H1 (cell line): Measurements from ENCODE around the gene TMEM52B. TPM values are rescaled to one million over a fixed set of nuclear protein-coding genes. Genes with fewer than 3 reads are reported as not detected.

Experiments
- CBX5 ChIP-seq: fragments of 300-800, 300-1000 bp; sonication (generic); IDR thresholded peaks from 2 replicates; pipeline ENCODE4 v1.7.1; 2016; ENCODE audit warnings: antibody characterized with exemption, low read length, low read depth
- HDAC6 ChIP-seq: IDR thresholded peaks from one replicate; pipeline ENCODE4 v1.7.1; 2012; ENCODE audit warnings: low read depth, mild to moderate bottlenecking, inconsistent platforms, low read length, moderate library complexity
- RXRA ChIP-seq: IDR thresholded peaks from 2 replicates; pipeline ENCODE4 v1.6.1; 2011; ENCODE audit warnings: low read depth, mild to moderate bottlenecking, low read length, moderate library complexity; ENCODE audit not compliant: insufficient read depth
- SP4 ChIP-seq: IDR thresholded peaks from 2 replicates; pipeline ENCODE4 v1.6.1; 2012; ENCODE audit warnings: low read length, inconsistent platforms
- TBP ChIP-seq: IDR thresholded peaks from 2 replicates; pipeline ENCODE4 v1.6.1; 2011; ENCODE audit warnings: low read depth, low read length, improper control_type of control experiment
- polyA plus RNA-seq, 7 experiments: library from polyadenylated mRNA; depleted of rRNA in 3 of 7; stranded (reverse) in 5 of 7; unstranded in 2 of 7; fragments of >200 nt in 5 of 7; fragments of 200-250 nt in 2 of 7; gene quantifications; 1 replicate in 5 of 7; 2 replicates in 1 of 7; 4 replicates in 1 of 7; pipeline versions ENCODE4 v1.2.1 to v1.2.3, GENCODE V29; 2011 to 2013; ENCODE audit warnings: missing spikeins in 2 of 7, mixed read lengths in 2 of 7
- total RNA-seq: library from RNA; stranded (reverse); fragmentation: NEBNext Ultra II Directional; extraction: Animal tissue kit (Norgen Biotek cat#: 25700); gene quantifications from 2 replicates; pipeline ENCODE4 v1.2.1, GENCODE V29; 2021
- TF ChIP-seq, protein P1 (sequence below): IDR thresholded peaks from 2 replicates; pipeline ENCODE4 v1.6.1; 2011; ENCODE audit warnings: low read length, improper control_type of control experiment

Gene TMEM52B
- total and polyA plus RNA-seq, 2 of the 8 experiments (the other 6 are each of a cell fraction or from before 2014, with no cell fraction given), result not detected

- no peak for TF ChIP-seq RXRA
- no peak for TF ChIP-seq CBX5
- TF ChIP-seq TBP, result no peak
- TF ChIP-seq HDAC6, result no peak
- no peak for TF ChIP-seq SP4
- TF ChIP-seq, protein P1, sequence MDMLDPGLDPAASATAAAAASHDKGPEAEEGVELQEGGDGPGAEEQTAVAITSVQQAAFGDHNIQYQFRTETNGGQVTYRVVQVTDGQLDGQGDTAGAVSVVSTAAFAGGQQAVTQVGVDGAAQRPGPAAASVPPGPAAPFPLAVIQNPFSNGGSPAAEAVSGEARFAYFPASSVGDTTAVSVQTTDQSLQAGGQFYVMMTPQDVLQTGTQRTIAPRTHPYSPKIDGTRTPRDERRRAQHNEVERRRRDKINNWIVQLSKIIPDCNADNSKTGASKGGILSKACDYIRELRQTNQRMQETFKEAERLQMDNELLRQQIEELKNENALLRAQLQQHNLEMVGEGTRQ, result no peak
Measured at GRCh38 chr12:10135126-10135525, 43.7 kb upstream of the TMEM52B start (continued).
